GM12891 (cell line): ENCODE measurements around the gene ZC3H12A. TPM values are rescaled to one million over a fixed set of nuclear protein-coding genes. Genes with fewer than 3 reads are reported as not detected.

Experiments
- DNase-seq: peaks from one replicate; pipeline ENCODE4 v3.0.0; 2011; ENCODE audit warnings: low spot score; ENCODE audit not compliant: insufficient read length
- FAIRE-seq: peaks from 2 replicates; lab custom pipeline; 2011; peaks lifted over from hg19 to GRCh38; lab: Jason Lieb, UNC
- PAX5 ChIP-seq: IDR thresholded peaks from 2 replicates; pipeline ENCODE4 v1.6.1; 2011; ENCODE audit warnings: low read length, moderate library complexity, mild to moderate bottlenecking; ENCODE audit not compliant: insufficient read depth, severe bottlenecking
- POLR2A ChIP-seq: IDR thresholded peaks from 2 replicates; pipeline ENCODE4 v1.6.1; 2011; ENCODE audit warnings: low read depth, low read length, control low read depth
- POLR2AphosphoS5 ChIP-seq: IDR thresholded peaks from 2 replicates; pipeline ENCODE4 v1.6.1; 2011; ENCODE audit warnings: low read depth, low read length, control low read depth
- POU2F2 ChIP-seq: IDR thresholded peaks from 2 replicates; pipeline ENCODE4 v1.6.1; 2011; ENCODE audit warnings: low read depth, mild to moderate bottlenecking, control low read depth, low read length, moderate library complexity
- SPI1 ChIP-seq: IDR thresholded peaks from 2 replicates; pipeline ENCODE4 v1.6.1; 2011; ENCODE audit warnings: low read depth, low read length, control low read depth
- TAF1 ChIP-seq: IDR thresholded peaks from 2 replicates; pipeline ENCODE4 v1.6.1; 2011; ENCODE audit warnings: low read depth, low read length, control low read depth
- polyA plus RNA-seq: library from polyadenylated mRNA; unstranded; fragments of >200 nt; gene quantifications from one replicate; pipeline ENCODE4 v1.2.1, GENCODE V29; 2012; ENCODE audit warnings: low read depth, missing spikeins, inconsistent platforms; ENCODE audit not compliant: missing spikeins

Gene ZC3H12A
- 16.7 TPM for polyA plus RNA-seq

DNA sequence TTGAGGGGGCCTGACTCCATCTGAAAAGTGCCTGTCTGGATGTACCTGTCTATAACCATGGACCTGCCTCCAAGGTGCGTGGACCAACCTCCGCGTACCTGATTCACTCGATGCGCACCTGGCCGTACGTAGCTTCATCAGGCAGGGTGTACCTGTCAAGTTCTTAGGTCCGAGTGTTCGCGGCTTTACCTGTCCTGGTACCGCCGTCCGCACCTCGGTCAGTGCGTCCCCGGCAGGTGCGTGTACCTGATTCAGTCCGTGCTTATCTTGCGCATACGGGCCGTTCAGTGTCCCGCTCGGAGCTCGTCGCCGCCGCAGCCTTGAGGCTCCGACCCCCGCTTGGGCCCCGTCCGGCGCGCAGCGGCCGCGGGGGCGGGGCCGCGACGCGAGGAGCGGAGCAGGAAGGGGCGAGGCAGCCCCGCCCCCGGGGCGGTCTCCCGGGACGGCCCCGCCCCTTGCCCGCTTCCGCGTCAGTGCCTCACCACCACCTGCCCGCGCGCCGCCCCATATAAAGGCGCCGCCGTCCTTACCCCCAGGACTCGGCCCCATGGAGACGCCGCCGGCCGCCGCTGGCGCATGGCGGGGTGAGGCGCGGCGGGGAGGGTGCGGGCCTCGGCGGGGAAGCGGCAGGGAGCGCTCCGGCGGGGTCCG is at the start of gene ZC3H12A:
Gene ZC3H12A (plus strand): TSS at position 535 of the 651 bp plus-strand sequence. CDS start 917 bp downstream, outside the sequence.
- TF ChIP-seq SPI1 (no peak), TAF1 (peak; percentile 62; the same call in 1 of the 2 replicates), POLR2AphosphoS5 (peak; percentile 91), PAX5 (no peak), POLR2A (peak; percentile 91), POU2F2 (no peak)
- FAIRE-seq: peak; percentile 87
- DNase-seq: peak; percentile 97

DNA sequence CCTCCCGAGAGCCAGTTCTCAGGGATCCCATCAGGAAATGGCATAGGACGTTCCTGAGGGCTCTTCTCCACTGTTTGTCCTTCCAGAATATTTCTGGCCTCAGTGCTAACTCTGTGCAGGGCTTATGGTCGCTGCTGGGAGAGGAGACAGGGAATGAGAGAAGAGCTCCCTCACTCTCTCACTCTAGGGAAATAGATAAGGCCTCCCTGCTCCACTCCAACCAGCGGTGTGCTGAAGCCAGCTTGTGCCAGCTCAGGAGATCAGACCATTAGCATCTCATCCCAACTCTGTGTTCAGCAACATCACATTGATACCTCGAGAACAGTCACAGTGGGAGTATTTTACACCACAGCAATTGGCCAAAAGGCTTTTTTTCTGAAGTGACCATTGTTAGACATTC is 49.2 kb upstream of the ZC3H12A start:
- DNase-seq (no peak), FAIRE-seq (no peak)
- TF ChIP-seq POU2F2 (no peak), PAX5 (no peak)

DNA sequence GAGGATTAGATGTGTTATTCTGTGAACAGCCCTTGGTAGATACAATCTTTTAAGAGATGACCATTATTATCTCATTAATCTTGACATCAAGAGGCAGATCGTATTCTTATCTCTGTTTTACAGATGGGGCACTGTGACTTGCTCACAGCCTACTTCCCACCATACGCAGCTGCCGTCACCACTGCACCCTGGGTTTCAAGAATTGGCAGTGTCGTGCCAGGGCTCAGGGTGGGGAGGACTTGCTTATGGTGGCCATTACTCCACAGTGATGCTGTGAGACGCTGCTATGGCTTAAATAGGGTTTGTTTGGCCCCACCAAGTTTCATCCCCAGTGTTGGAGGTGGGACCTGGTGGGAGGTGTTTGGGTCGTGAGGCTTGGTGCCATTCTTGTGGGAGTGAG is 45.4 kb upstream of the ZC3H12A start:
- no peak for FAIRE-seq
- TF ChIP-seq POU2F2 (no peak), PAX5 (no peak), TAF1 (no peak), SPI1 (no peak), POLR2AphosphoS5 (no peak), POLR2A (no peak)

DNA sequence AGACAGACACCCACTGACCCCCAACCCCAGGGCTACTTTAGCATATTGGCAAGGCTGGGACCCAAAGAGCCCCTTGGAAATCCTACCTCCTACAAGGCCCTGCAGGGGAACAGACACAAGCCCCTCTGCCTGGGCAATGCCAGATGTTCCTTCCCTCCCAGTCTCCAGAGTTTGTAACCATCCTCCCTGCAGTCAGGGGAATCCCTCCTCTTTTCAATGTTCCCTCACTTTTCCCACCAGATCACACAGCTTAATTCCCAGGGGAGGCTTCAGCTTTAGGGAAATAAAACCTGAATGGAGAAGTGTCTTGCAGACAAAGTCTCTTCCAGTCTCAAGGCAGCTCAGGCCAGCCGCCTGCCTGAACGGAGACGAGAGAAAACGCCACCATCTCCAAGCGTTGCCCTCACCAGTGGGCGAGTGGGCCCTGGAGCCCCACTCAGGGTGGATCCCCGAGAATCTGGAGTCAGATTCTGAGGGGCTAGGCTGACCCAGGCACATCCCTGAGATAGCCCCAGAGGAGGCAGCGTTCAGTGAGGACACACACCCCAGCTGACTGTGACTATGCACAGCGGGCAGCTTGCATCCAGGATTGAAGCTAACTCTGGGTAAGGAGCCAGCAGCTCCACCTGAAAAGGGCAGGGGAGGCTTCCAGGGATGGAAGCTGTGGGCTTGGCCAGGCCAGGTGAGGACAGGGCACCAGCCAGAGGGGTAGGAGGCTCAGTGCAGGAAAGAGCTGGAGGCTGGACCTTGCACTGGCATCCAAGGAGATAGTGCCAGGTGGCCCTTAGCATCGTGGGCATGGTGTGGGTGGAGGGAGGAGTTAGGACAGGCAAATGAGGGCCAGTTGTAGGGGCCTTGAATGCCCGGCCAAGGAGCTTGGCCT is 44.0 kb upstream of the ZC3H12A start:
- DNase-seq: no peak
- no peak for TF ChIP-seq POLR2A
- TF ChIP-seq PAX5: no peak
- FAIRE-seq: no peak

More for the DNA sequence above, 45.4 kb upstream of the ZC3H12A start:
- no peak for DNase-seq

DNA sequence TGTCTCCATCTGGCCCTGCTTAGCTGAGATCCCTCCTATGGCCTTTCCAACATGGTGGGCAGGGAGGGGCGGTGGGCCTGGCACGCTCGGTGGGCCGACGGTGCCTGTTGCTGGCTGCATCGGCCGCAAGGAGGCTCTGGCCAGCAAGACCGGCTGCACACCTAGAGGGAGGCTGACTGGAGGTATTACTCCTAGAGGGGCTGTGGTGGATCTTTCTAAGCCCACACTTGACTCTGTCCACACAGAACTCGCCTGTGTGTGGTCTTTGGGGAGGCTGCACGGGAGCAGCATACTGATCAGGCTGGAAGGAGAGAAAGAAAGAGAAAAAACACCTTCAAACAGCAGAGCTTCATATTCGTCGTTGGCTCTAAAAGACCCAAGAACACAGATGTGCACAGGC is 41.7 kb upstream of the ZC3H12A start:
- FAIRE-seq (no peak), DNase-seq (no peak)
- TF ChIP-seq POU2F2 (no peak), POLR2AphosphoS5 (no peak), POLR2A (no peak), PAX5 (no peak), SPI1 (no peak), TAF1 (no peak)

DNA sequence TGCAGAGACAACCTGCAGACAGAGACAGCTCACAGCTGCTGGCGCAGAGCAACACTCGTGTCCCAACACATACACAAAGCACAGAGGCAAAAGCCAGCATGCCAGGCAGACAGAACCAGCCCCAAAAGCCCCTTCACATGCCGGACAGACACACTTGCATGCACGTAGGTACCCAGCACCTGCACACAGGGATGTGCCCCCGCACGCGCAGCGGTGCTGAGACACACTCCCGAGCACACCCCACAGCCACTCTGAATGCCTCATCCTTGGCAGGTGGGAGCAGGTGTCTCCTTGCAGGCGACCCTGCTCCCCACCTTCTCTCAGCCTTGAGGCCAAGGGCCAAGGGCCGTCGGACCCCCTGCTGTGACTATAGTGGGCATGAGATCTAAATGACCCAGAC is 41.2 kb upstream of the ZC3H12A start:
- no peak for DNase-seq
- TF ChIP-seq POU2F2: no peak
- no peak for TF ChIP-seq SPI1
- no peak for TF ChIP-seq POLR2AphosphoS5
- no peak for TF ChIP-seq POLR2A
- no peak for TF ChIP-seq TAF1
- TF ChIP-seq PAX5: no peak
- no peak for FAIRE-seq

DNA sequence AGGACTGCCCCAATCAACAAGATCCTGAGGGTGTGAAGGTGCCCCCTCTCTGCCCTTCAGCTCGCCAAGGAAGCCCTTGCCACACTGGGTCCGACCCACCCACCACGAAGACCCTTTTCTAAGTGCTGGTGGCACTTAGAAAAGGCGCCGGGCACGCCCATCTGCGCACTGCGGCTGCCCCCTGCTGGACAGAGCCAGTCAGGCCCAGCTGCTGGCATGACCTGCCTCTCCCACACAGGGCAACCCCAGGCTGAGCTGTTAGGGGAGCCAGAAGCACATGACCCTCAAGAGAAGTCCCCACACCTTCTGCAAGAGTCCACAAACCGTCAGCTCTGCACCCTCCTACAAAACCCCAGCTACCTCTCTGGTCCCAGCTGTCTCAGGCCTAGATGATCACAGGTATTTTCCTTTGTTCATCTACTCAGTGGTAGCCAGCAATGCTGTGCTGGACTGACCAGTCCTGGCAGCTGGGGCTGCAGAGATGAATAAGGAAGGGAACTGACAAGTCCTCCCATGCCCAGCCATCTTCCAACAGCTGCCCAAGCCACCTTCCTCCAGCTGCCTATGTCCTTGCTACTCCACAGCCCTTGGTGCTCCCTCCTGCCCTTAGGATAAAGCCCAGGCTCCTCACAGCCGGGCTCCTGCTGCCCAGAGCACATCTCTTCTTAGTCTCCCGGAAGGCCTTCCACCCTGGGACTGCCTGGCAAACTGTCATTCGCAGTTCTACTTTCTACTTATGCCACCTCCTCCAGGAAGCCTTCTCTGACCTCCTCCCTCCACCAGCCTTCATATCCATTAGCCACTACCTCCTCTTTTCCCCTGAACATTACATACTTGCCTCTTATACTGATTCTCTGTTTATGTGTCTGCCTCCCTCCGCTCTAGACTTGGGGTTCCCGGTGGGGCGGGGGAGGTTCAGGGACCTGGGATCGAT is 39.8 kb upstream of the ZC3H12A start:
- no peak for TF ChIP-seq TAF1
- no peak for TF ChIP-seq SPI1
- TF ChIP-seq PAX5: no peak
- no peak for TF ChIP-seq POLR2A
- TF ChIP-seq POLR2AphosphoS5: no peak
- no peak for TF ChIP-seq POU2F2
- DNase-seq (peak; percentile 92), FAIRE-seq (peak; percentile 80)

DNA sequence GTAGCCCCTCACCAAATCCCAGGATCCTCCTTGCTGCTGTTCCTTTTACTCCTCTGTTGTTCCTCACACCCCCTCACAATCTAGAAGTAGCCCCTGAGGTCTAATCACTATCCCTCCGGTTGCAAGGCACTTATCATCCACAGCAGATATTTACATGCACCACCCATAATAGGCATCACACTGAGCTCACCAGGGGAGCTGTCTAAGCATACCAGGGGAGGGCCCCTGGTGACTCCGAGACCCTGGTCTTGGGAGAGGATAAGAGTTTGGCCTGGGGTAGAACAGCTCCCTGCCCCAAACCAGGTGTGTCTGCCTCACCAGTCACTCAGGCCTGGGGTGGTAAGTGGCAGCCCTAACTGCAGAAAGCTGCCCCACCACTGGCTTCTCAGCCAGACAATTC is 37.3 kb upstream of the ZC3H12A start:
- TF ChIP-seq POU2F2 (no peak), PAX5 (no peak), POLR2A (no peak), POLR2AphosphoS5 (no peak), TAF1 (no peak), SPI1 (no peak)
- FAIRE-seq (no peak), DNase-seq (no peak)

DNA sequence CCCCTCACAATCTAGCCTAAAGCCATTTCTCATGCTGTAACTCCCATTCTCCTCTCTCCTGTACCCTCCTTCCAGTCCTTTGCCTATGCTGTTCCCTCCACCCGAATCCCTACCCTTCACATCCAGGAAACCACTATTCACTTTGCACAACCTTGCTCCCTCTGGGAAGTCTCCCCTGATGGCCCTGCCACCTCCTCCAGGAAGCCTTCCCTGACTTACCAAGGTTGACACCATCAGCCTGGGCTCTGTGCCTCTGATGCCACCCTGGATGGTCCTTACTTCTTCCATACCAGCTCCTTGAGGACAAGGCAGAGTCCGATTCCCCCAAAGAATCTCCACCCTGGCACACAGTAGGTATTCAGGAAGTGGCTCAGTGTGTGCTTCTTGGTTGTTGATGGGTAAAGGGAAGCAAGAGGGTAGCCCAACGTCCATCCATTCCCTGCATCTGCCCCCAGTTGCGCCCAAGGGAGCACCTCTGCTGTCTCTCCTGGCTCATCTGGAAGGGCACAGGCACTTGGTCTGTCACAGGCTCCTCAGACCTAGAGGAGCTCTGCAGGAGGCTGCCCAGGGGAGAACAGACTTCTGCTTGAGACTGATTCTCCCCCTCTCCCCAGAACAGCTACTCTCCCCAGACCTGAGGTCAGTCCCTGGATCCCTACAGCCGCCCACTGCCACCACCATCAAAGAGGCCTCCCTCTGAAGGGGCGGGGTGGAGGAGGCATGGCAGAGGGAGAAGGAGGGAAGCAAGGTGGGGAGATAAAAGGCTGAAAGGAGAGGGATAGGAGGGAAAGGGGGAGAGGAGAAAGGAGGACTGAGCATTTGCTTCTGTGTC is 36.1 kb upstream of the ZC3H12A start:
- TF ChIP-seq POLR2AphosphoS5 (no peak), POU2F2 (no peak), SPI1 (no peak), POLR2A (no peak), PAX5 (no peak), TAF1 (no peak)
- FAIRE-seq (no peak), DNase-seq (no peak)
